Measurements from ENCODE around the gene DIAPH1. TPM values are rescaled to one million over a fixed set of nuclear protein-coding genes. Genes with fewer than 3 reads are reported as not detected.
A peak's percentile ranks its signal among the peaks of the same experiment; 100 is the strongest.

The DIAPH1 gene
- total and polyA plus RNA-seq, 8 donors, result 48.1 to 137 (median 60.2) TPM

GRCh38 chr5:141488591-141489561 is 129.9 kb downstream of the DIAPH1 start, which contains the start of gene PCDHGC5:
Gene PCDHGC5 (plus strand): TSS chr5:141489081. CDS start chr5:141489241, 160 bp downstream.
- Histone ChIP-seq H3K4me1 (peaks cover 13 to 33% of the 10 kb centered on the region in 2 donors), H3K36me3 (peaks cover 0 to 35% of the 10 kb centered on the region in 2 donors), H3K4me3 (no peak within 1 kb of the TSS), H3K9me3 (no peaks in the 10 kb centered on the region), H3K27ac (no peak within 1 kb of the TSS), H3K27me3 (peaks cover 25 to 99% of the 10 kb centered on the region in 2 donors)
- peak in 1 of 4 donors; percentile 31 for DNase-seq
- intact Hi-C loops (cut with DNase I), result no loop called here
- peak; percentile 25 for ATAC-seq
- no peak for TF ChIP-seq CTCF (IDR thresholded peaks at IDR 0.05)

GRCh38 chr5:141487131-141487530 is 131.7 kb downstream of the DIAPH1 start:
- no peak overlapping the region for H3K27ac ChIP-seq
- peaks cover 6 to 17% of the 10 kb centered on the region in 2 donors for H3K4me1 ChIP-seq
- H3K4me3 ChIP-seq, result no peak overlapping the region
- H3K9me3 ChIP-seq, result no peaks in the 10 kb centered on the region
- peaks cover 25 to 96% of the 10 kb centered on the region in 2 donors for H3K27me3 ChIP-seq
- intact Hi-C loops (cut with DNase I), result no loop called here
- DNase-seq, result no peak
- H3K36me3 ChIP-seq, result peaks cover 0 to 34% of the 10 kb centered on the region in 2 donors
- TF ChIP-seq CTCF (IDR thresholded peaks at IDR 0.05), result no peak
- no peak for ATAC-seq

- Histone ChIP-seq H3K9me3 (no peaks in the 10 kb centered on the region), H3K27ac (no peak overlapping the region), H3K36me3 (peaks cover 0 to 23% of the 10 kb centered on the region in 2 donors), H3K4me3 (no peak overlapping the region), H3K4me1 (peaks cover 5 to 10% of the 10 kb centered on the region in 2 donors), H3K27me3 (peaks cover 14 to 86% of the 10 kb centered on the region in 2 donors)
- TF ChIP-seq CTCF (IDR thresholded peaks at IDR 0.05), result no peak
- DNase-seq, result no peak
- intact Hi-C loops (cut with DNase I), result no loop called here
- ATAC-seq, result no peak
Measured at GRCh38 chr5:141486091-141486490, 132.7 kb downstream of the DIAPH1 start.

GRCh38 chr5:141485321-141486055 is 133.3 kb downstream of the DIAPH1 start:
- DNase-seq, result no peak

More at GRCh38 chr5:141485321-141486055, 133.3 kb downstream of the DIAPH1 start:
- TF ChIP-seq CTCF (IDR thresholded peaks at IDR 0.05), result no peak
- Histone ChIP-seq H3K27me3 (peaks cover 10 to 80% of the 10 kb centered on the region in 2 donors), H3K36me3 (peaks cover 0 to 17% of the 10 kb centered on the region in 2 donors), H3K4me1 (peaks cover 5 to 10% of the 10 kb centered on the region in 2 donors), H3K4me3 (peak overlapping the region in 1 of 2 donors; percentile 13), H3K9me3 (no peaks in the 10 kb centered on the region), H3K27ac (no peak overlapping the region)
- no peak for ATAC-seq
- intact Hi-C loops (cut with DNase I), result no loop called here
